Germinal center (tissue), 1 donor: ENCODE measurements around the gene SLC16A3.

Source experiments
- DNase-seq: peaks from one replicate; pipeline ENCODE4 v3.0.0; 2012; ENCODE audit warnings: mixed read lengths, low spot score

Gene SLC16A3

GRCh38 chr17:82223517-82223916 lies 5.3 kb upstream of the SLC16A3 start:
- DNase-seq: no peak

- DNase-seq: no peak
Measured at GRCh38 chr17:82224666-82225065, 4.2 kb upstream of the SLC16A3 start.

DNA sequence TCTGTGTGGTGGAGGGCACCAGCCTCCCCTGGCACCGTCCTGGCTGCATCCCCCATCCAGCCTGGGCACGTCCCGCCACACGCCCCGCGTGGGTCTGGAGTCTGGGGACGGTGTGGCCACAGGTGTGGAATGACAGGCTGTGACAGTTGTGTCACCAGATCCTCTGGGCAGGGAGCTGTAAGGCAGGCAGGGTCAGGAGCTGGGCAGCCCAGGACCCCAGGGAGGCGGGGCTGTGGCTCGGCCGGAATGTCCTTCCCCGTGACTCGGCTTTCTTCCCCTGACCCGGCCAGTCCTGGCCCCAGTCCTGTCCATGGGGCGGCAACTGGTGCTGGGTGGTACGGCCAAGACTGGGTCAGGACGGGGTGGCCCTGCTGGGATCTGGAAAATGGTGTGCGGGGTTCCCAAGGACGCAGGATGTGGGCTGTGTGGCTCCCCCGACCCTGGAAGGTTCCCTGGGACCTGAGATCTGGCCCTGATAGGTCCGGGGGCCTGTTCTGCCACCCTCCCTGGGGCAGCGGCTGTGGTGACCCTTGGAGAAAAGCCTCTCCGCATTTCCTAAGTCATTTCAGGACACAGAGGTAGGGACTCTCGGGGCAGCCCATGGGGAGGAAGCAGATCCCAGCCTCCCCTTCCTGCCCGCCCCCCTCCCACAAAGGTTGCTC lies 3.3 kb upstream of the SLC16A3 start:
- no peak for DNase-seq

DNA sequence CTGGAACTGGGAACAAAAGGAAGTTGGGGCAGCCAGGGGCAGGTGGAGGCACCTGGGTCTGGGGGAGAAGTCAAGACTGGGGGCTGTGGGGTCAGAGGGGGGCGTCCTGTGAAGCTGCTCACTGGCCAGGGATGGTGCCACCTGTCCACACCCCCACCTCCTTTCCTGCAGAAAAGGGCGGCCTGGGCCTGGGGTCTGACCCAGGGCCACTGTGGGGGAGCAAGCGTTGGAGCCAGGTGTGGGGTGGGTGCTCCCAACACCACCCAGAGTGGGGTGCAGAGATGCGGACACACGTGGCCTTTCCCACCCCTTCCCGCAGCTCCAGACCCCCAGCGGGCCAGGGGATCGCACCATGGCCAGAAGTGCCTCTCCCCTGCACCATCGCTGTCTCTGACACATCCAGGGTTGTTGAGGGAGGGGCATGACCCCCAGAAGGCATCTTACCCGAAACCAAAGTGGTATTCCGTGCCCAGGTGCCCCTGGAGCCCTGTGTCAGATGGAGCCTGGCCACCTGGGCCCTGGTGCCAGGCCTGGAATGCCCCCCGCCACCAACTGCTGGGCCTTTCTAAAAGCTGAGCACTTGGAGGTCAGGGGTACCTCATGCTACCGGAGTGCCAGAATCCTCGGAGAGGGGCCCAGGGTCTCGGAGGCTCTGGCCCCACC lies 2.6 kb upstream of the SLC16A3 start:
- DNase-seq: no peak

DNA sequence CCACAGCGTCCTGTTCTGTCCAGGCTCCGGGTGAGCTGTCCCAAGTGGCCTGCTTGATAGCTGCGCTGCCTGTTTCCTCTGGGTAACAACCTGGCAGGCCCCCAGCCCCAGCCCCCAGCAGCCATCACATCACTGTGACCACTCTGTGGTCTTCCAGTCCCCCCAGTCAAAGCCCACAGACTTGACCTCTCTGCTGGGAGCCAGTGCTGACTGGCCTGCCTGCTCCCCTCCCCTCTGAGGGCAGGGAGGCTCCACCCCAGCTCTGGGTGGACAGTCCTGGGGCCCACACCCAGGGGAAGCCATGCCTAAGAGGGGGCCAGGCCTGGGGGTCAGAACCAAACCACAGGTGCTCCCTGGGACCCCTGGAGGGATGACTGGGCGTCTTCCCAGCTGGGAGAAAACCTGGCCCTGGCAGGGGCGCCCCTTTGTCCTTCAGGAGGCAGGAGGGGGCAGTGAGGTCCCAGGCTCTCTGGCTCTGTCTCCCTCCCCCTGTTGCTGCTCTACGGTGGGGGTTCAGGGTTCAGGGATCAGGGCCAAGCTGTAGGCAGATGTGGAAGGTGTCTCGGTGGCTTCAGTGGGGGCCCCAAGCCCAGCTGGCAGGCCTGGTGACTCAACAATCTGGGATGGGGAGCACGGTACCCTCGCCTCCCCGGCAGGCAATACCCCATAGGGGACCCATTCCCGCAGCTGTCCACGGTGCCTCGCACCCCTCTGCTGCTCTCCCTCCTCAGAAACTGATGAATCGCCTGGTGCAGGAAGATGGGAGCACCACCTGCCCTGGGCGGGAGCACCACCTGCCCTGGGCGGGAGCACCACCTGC lies 1.8 kb upstream of the SLC16A3 start:
- DNase-seq: no peak

DNA sequence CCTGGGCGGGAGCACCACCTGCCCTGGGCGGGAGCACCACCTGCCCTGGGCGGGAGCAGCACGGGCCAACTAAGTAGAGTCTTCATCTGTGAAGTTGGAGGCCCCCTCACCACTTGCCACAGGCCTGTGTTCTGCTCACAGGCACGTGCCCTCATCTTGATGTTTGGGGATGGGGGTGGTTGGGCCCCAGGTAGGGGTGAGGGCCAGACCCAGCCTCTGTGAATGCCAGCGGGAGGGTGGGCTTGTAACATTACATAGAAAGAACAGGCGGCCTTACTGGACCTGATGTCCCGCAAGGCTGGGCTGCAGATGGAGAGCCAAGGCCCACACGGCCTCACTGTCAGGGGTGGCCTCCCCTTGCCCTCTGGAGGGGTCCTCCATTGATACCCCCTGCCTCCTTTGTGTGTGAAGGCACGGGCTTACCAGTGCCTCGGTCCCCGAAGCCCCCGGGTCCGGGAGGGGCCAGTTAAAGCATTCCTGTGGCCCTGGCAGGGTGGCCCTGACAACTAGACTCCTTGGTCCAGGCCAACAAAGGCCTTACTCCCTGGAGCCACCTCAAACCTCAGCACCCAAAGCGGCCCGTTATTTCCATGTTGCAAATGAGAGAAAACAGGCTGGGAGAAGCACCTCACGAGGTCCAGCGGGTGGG lies 1.1 kb upstream of the SLC16A3 start:
- no peak for DNase-seq

GRCh38 chr17:82228278-82228841 lies 482 bp upstream of the SLC16A3 start:
- peak; percentile 77 for DNase-seq

- no peak for DNase-seq
Measured at GRCh38 chr17:82229698-82230608, 1.1 kb downstream of the SLC16A3 start.

DNA sequence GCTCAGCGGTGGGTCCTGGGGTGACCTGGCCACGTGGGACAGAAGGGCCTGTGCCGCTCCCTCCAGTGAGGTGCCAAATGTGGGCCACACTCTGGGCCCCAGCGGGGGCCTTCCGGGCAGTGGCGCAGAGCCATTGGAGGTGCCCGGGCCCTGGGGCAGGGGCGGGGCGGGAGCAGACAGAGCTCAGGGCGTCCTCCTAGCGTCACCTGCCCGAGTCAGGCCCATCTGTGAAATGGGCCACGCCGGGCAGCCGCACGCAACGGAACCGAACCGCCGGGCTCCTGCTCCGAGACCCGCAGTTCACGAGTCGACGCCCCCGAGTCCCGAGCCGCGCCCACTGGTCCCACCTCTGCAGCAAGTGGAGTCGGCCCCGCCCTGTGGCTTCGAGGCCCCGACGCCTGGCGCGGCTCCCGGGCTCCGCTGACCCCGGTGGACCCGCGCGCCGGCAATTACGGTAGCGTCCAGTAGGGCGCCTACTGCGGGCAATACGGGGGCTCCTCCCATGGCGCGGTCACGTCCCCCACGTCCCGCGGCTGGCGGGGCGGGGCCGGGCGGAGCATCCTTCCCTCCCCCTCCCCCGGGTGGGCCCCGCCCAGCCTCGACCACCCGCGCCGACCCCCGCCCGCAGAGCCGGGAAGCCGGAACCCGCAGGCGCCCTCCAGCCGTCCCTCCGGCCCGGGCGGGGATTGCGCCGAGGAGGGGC lies 1.9 kb downstream of the SLC16A3 start:
- peak; percentile 57 for DNase-seq

DNA sequence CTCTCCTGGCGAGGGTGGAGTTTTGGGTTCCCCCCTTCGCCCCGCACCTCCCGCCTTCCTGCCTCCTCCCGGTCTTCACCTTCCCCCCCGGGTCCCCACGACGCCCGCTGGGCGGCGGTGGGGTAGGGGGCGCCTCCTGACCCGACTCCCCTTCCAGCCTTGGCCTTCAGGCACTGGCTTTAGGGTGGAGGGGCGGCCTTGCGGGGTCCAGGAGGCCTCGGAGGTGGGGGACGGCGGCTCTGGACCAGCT lies 2.4 kb downstream of the SLC16A3 start:
- no peak for DNase-seq

DNA sequence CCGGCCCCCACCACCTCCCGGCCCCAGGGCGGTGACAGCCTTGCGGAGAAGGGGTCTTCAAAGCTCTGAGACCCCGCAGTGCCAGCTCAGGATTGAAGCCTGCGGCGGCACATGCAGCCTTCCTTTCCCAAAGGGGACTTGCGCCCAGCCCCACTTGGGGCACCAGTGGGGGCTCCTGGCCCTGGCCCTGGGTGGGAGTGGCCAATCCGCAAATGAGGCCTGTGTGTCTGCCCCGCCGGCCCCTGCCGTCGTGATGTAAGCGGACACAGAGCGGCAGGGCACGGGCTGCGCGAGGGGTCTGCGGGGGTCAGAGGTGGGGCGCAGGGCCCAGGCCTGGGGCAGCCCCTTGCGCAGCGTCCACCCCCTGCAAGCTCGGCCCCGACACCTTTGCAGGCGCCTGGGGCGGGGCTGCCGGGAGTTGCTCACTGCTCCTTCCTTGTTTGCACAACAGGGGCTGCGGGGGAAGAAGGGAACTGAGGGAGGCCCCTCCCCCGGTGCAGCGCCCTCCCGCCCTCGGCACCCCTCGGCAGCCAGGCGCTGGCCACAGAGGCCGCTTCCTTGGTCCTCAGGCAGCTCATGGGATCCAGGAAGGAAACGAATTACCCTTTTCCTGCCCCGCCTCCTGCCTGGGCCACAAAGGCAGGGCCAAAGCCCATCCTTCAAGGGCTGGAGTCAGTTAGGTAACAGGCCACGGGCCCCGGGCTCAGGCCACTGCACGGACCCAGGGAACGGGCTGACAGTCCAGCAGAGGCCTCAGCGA lies 2.9 kb downstream of the SLC16A3 start:
- no peak for DNase-seq

GRCh38 chr17:82232322-82232820 lies 3.5 kb downstream of the SLC16A3 start:
- DNase-seq: no peak

GRCh38 chr17:82232876-82233785 lies 4.3 kb downstream of the SLC16A3 start:
- DNase-seq: no peak

DNA sequence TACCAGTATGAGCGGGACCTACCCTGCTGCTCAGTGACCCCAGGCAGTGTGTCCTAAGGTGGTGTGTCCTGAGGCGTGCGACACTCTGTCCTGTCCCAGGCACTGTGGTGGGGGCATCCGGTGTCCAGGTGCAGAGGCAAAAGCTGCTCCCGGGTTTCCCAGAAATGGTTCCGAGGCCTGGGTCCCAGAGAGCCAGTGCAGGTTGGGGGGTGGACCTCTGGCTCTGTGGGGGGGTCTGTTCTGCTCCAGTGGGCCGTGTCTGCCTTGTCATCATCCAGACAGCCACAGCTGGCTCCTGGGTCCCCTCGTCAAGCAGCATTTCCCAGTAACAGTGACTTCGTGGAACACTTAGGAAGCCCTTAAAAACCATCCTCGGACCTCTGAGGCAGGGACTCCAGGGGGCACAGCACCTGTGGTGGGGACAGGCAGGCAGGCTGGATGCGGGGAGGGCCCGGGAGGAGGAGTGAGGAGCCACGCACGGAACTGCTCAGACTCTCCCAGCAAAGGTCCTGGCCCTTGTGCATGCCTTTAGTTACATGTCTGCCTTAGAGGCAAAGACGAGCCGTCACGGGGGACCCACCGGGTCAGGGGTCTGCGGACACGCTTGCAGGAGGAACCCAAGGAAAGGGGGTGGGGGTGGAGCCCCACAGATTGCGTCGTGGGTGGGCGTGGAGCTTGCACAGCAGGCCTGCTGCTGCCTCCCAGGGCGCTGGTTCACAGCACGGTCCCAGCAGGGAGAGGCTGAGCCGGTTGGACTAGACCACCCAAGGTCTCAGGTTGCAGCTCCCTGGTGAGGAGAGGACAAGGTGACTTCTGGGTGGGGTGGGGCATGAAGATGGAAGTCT lies 5.6 kb downstream of the SLC16A3 start:
- no peak for DNase-seq

GRCh38 chr17:82235056-82235774 lies 6.4 kb downstream of the SLC16A3 start:
- DNase-seq: no peak

DNA sequence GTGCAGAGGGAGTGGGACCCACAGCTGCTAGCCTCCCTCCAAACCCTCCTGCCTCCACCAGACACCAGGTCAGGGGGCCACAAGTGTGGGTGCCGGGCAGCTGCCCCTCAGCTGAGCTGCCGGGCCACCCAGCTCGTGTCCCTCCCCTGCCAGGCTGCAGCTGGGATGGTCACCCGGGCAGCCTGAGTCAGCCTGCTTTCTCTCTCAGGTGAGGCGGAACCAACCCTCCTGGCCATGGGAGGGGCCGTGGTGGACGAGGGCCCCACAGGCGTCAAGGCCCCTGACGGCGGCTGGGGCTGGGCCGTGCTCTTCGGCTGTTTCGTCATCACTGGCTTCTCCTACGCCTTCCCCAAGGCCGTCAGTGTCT lies 6.9 kb downstream of the SLC16A3 start:
- no peak for DNase-seq
